Measurements from ENCODE around the gene PILRB.

PILRB gene

GRCh38 chr7:100402241-100402640 is 44.3 kb downstream of the PILRB start:
- H3K4me3 ChIP-seq = no peak overlapping the region
- no peak for DNase-seq (ENCODE audit: low read depth, low spot score)
- no peaks in the 10 kb centered on the region for H3K36me3 ChIP-seq (ENCODE audit: insufficient read depth, low read length)
- H3K9ac ChIP-seq (ENCODE audit: insufficient read length) = no peak overlapping the region
- no peak for TF ChIP-seq FOXP2 (optimal IDR thresholded peaks at IDR 0.05; ENCODE audit: control extremely low read depth, extremely low read length, insufficient read depth)
- TF ChIP-seq EZH2 (IDR thresholded peaks at IDR 0.05) = no peak
- TF ChIP-seq POLR2AphosphoS5 (IDR thresholded peaks at IDR 0.05; ENCODE audit: borderline replicate concordance, low read depth, low read length) = no peak
- no peaks in the 10 kb centered on the region for H3K9me3 ChIP-seq (ENCODE audit: low read depth, low read length)
- H3K27ac ChIP-seq = no peak overlapping the region

- Histone ChIP-seq H3K4me3 (no peak overlapping the region), H3K27ac (no peak overlapping the region), H3K36me3 (ENCODE audit: insufficient read depth, low read length) (no peaks in the 10 kb centered on the region), H3K9me3 (ENCODE audit: low read depth, low read length) (no peaks in the 10 kb centered on the region), H3K9ac (ENCODE audit: insufficient read length) (no peak overlapping the region)
- no peak for TF ChIP-seq EZH2 (IDR thresholded peaks at IDR 0.05)
- no peak for DNase-seq (ENCODE audit: low read depth, low spot score)
These were observed 48.9 kb downstream of the PILRB start for GRCh38 chr7:100406767-100407166.

GRCh38 chr7:100407285-100408180 is 49.6 kb downstream of the PILRB start:
- DNase-seq (ENCODE audit: low read depth, low spot score) = no peak
- H3K9me3 ChIP-seq (ENCODE audit: low read depth, low read length) = no peaks in the 10 kb centered on the region
- TF ChIP-seq FOXP2 (optimal IDR thresholded peaks at IDR 0.05; ENCODE audit: control extremely low read depth, extremely low read length, insufficient read depth) (no peak), POLR2AphosphoS5 (IDR thresholded peaks at IDR 0.05; ENCODE audit: borderline replicate concordance, low read depth, low read length) (no peak), EZH2 (IDR thresholded peaks at IDR 0.05) (no peak)
- H3K9ac ChIP-seq (ENCODE audit: insufficient read length) = no peak overlapping the region
- no peak overlapping the region for H3K4me3 ChIP-seq
- H3K36me3 ChIP-seq (ENCODE audit: insufficient read depth, low read length) = no peaks in the 10 kb centered on the region
- no peak overlapping the region for H3K27ac ChIP-seq

- Histone ChIP-seq H3K36me3 (ENCODE audit: insufficient read depth, low read length) (no peaks in the 10 kb centered on the region), H3K4me3 (no peak overlapping the region), H3K9ac (ENCODE audit: insufficient read length) (no peak overlapping the region), H3K9me3 (ENCODE audit: low read depth, low read length) (no peaks in the 10 kb centered on the region), H3K27ac (no peak overlapping the region)
- no peak for DNase-seq (ENCODE audit: low read depth, low spot score)
- TF ChIP-seq FOXP2 (optimal IDR thresholded peaks at IDR 0.05; ENCODE audit: control extremely low read depth, extremely low read length, insufficient read depth) (no peak), POLR2AphosphoS5 (IDR thresholded peaks at IDR 0.05; ENCODE audit: borderline replicate concordance, low read depth, low read length) (no peak), EZH2 (IDR thresholded peaks at IDR 0.05) (no peak)
These were observed 53.2 kb downstream of the PILRB start for GRCh38 chr7:100411101-100411500.

- Histone ChIP-seq H3K9ac (ENCODE audit: insufficient read length) (no peak overlapping the region), H3K4me3 (no peak overlapping the region)
- no peak for DNase-seq (ENCODE audit: low read depth, low spot score)
These were observed 55.4 kb downstream of the PILRB start for GRCh38 chr7:100413346-100413745.

GRCh38 chr7:100413889-100414288 is 56.0 kb downstream of the PILRB start:
- Histone ChIP-seq H3K4me3 (no peak overlapping the region), H3K9ac (ENCODE audit: insufficient read length) (no peak overlapping the region), H3K36me3 (ENCODE audit: insufficient read depth, low read length) (no peaks in the 10 kb centered on the region), H3K9me3 (ENCODE audit: low read depth, low read length) (no peaks in the 10 kb centered on the region), H3K27ac (no peak overlapping the region)
- DNase-seq (ENCODE audit: low read depth, low spot score) = no peak
- TF ChIP-seq EZH2 (IDR thresholded peaks at IDR 0.05) = no peak
- no peak for TF ChIP-seq POLR2AphosphoS5 (IDR thresholded peaks at IDR 0.05; ENCODE audit: borderline replicate concordance, low read depth, low read length)
- no peak for TF ChIP-seq FOXP2 (optimal IDR thresholded peaks at IDR 0.05; ENCODE audit: control extremely low read depth, extremely low read length, insufficient read depth)

More at GRCh38 chr7:100413346-100413745, 55.4 kb downstream of the PILRB start:
- TF ChIP-seq EZH2 (IDR thresholded peaks at IDR 0.05) (no peak), FOXP2 (optimal IDR thresholded peaks at IDR 0.05; ENCODE audit: control extremely low read depth, extremely low read length, insufficient read depth) (no peak), POLR2AphosphoS5 (IDR thresholded peaks at IDR 0.05; ENCODE audit: borderline replicate concordance, low read depth, low read length) (no peak)
- Histone ChIP-seq H3K9me3 (ENCODE audit: low read depth, low read length) (no peaks in the 10 kb centered on the region), H3K36me3 (ENCODE audit: insufficient read depth, low read length) (no peaks in the 10 kb centered on the region), H3K27ac (no peak overlapping the region)

GRCh38 chr7:100415448-100415847 is 57.5 kb downstream of the PILRB start:
- Histone ChIP-seq H3K4me3 (no peak overlapping the region), H3K9ac (ENCODE audit: insufficient read length) (no peak overlapping the region), H3K27ac (no peak overlapping the region), H3K36me3 (ENCODE audit: insufficient read depth, low read length) (no peaks in the 10 kb centered on the region), H3K9me3 (ENCODE audit: low read depth, low read length) (no peaks in the 10 kb centered on the region)
- DNase-seq (ENCODE audit: low read depth, low spot score) = no peak
- TF ChIP-seq FOXP2 (optimal IDR thresholded peaks at IDR 0.05; ENCODE audit: control extremely low read depth, extremely low read length, insufficient read depth) (no peak), POLR2AphosphoS5 (IDR thresholded peaks at IDR 0.05; ENCODE audit: borderline replicate concordance, low read depth, low read length) (no peak), EZH2 (IDR thresholded peaks at IDR 0.05) (no peak)
